Superior temporal gyrus (tissue), 1 donor: ENCODE results near the gene PCDH9.

Experiments used
- DNase-seq: peaks from one replicate; pipeline ENCODE4 v3.0.0-alpha.2; 2016; ENCODE audit errors: extremely low spot score

Gene PCDH9

DNA sequence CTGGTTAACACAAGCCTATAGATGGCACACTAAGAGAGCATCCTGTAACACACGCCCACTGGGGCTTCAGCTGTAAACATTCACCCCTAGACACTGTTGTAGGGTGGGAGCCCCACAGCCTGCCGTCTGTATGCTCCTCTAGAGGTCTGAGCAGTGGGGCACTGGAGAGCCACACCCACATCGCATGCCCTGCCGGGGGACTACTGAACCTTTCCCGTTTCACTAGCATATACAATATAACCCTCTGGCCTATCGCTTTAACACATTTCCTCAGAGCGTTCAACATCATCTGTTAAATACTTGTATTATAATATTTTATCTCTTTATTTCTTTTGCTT, 73.4 kb downstream of the PCDH9 start:
- DNase-seq = no peak

DNA sequence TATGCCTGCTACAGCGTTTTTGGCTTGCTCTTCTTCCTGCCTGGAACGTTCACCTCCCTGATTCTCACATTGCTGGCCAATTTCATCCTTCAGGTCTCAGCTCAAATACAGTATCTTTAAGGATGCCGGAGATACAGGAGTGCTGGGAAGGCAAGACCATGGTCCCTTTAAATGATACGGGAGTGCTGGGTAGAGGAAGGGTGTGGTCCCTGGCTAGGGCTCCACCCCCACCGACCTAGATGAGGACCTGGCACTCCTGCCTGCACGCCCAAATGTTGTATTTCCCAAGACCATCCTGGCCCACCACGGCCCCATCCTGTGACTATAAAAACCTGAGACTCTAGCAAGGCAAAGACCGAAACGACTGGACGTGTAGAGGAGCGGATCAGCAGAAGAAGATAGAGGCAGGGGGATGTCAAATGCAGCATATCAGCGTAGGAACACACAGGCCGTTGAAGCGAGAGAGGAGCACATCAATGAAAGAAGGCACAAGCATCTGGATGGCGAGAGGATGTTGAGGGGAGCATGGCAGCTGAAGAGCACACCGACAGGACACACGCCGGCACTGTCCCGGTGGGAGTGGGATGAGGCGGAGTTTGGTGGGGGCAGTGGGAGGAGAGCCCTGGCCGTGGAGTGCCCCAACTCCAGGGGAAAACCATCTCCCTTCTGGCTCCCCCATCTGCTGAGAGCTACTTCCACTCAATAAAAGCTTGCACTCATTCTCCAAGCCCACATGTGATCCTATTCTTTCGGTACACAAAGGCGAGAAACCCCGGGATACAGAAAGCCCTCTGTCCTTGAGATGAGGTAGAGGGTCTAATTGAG, 74.0 kb downstream of the PCDH9 start:
- no peak for DNase-seq

DNA sequence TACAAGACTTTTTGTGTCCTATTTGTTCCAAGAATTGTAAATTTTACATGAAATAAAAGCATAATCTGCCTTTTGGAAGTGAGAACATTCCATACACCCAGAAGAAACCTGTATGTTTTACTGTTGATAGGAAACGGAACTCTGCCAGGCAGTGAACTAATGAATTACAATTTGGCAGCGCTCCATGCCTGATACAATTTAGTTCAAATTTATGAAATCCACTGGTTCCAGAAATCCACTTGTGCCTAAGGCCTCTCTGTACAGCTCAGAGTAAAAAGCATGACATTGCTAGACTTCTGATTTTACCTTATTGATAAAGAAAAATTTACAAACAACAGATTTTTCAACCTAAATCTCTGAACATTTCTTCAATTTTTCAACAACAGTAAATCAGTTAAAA, 78.1 kb downstream of the PCDH9 start:
- no peak for DNase-seq

GRCh38 chr13:67151652-67152051, 78.5 kb downstream of the PCDH9 start:
- DNase-seq = no peak

- DNase-seq = no peak
Measured at GRCh38 chr13:67150608-67151007, 79.5 kb downstream of the PCDH9 start.

DNA sequence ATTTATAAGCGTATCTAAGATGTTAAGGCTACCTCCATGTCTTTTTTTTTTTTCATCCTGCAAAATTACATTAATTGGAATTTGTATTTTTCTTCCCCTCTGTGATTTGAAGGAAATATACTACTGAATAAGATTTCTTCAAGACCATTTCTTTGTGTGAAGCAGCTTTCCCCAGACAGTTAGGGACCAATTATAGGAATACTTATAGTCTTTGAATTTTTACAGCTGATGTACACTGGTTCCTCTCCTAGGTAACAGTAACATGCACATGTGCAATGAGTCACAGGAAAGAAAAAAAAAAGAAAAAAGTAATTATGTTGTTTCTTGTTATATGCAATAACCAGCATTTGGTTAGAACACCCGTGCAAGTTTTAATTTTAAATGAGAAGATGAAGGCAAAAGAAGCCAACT, 82.0 kb downstream of the PCDH9 start:
- DNase-seq = no peak

GRCh38 chr13:67147342-67148133, 82.6 kb downstream of the PCDH9 start:
- DNase-seq = no peak

DNA sequence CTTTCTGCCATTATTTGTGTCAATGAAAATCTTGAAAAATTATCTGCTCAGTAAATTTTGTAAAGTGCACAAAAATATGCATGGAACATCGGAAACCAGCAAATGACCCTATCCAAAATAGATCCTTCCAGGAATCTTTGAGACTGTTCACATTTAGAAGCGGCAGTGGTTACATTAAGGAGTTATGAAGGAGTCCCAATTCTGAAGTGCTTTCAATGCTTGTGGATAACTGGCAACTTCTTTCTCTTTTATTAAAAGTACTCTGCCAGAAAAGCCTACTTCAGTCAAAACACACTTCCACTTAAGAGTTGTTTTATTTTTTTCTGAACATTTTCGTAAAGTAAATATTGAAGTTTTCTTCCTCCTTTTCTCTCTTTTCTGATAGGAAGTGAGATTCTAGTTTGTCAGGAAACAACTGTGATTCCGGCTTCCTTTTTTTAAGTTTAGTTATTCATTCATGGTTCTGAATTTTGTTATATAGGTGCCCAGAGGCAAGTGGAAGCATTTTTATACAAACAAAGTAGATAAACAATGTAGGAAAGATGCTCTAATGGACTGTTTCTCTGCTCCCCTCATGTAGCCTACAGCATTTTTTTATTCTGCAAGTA, 83.5 kb downstream of the PCDH9 start:
- no peak for DNase-seq

DNA sequence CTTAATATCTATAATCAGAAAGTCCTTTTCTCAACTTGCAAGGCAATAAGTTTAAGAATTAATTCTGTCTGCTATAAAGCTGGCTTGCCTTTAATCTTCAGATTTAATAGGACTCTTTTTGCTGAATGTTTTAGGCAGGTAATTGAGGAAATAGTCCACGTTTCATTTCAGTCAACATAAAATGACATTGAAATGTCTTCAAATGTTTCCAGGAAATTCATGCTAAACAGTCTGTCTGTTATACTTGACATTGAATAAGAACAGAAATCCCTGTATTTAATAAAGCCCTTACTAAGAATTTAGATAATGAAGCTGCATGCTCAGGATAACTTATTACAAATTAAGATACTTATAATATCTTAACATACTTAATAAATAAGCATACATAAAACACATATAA, 84.2 kb downstream of the PCDH9 start:
- no peak for DNase-seq

- DNase-seq = no peak
Measured at GRCh38 chr13:67143544-67144115, 86.5 kb downstream of the PCDH9 start.

- DNase-seq = no peak
Measured at GRCh38 chr13:67140006-67140405, 90.1 kb downstream of the PCDH9 start.

DNA sequence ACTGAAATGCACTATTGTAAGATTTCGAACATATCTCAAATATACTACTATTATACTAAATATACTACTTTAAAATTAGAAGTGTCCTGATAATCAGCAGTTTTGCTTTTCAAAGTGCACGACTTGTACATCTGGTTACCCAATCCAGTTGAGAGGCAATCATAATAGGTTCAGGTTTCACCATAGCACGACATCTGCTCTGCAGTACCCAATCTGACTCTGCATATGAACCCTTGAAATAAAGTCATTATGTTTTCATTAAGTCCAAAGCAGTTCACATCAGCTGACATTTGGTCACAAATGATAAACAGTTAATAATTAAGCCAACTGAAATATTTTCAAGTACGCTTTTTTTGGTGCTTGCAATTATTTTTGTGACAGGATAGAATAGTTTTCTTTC, 90.6 kb downstream of the PCDH9 start:
- DNase-seq = no peak

DNA sequence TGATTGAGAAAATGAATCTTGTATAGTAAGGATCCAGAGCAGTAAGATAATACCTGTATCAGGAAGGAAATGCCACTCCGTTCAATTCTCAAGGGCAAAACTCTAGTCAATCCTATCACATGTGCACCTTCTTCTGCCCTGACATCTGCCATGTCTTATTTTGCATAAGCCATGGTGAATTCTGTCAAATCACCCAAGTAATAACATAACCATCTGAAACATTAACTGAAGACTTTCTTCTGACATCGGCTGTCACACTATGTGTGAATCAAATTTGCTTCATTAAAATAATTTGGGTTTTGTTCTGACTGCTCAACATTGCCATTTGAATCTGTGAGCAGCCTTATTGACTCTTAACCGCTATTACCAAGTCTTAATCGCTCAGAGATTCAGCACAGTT, 91.2 kb downstream of the PCDH9 start:
- DNase-seq = no peak

GRCh38 chr13:67137044-67137735, 92.9 kb downstream of the PCDH9 start:
- no peak for DNase-seq

GRCh38 chr13:67136157-67136556, 94.0 kb downstream of the PCDH9 start:
- no peak for DNase-seq

DNA sequence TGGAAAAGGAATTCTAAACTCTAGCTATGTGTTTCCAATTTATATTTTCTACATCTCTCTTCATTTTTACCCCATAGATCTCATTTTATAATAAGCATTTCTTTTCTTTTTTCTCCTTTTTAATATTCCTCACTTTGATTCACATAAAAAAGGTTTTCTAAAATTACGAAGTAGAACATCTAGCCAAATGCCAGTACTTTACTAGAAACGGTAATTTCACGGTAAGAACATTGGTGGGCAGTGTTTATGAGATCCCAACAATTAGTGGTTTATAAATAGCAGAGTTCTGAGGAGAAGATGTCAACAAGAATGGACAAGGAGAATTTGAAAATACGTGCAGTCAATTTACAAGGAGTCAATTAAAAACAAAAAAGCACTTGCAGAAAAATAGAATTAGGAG, 94.8 kb downstream of the PCDH9 start:
- no peak for DNase-seq

- DNase-seq = peak; percentile 84
Measured at GRCh38 chr13:67134417-67135129, 95.6 kb downstream of the PCDH9 start.

- no peak for DNase-seq
Measured at GRCh38 chr13:67133476-67133875, 96.7 kb downstream of the PCDH9 start.

DNA sequence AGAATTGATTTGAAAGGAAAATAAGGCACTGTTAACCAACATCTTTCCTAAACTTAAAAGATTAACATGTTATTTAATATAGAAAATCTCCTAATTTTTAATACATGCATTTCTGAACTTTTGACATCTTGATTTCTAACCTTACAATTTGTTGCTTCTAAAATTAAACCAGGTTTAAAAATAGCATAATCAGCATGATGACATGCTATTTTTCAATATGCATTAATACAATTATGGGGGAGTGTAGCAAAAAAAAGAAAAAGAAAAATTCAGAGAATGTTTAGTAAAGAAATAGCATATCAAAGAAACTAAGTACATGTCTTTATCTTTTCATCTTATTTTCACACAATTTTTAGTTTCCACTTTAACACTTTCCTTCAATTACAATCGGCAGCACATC, 98.7 kb downstream of the PCDH9 start:
- no peak for DNase-seq

DNA sequence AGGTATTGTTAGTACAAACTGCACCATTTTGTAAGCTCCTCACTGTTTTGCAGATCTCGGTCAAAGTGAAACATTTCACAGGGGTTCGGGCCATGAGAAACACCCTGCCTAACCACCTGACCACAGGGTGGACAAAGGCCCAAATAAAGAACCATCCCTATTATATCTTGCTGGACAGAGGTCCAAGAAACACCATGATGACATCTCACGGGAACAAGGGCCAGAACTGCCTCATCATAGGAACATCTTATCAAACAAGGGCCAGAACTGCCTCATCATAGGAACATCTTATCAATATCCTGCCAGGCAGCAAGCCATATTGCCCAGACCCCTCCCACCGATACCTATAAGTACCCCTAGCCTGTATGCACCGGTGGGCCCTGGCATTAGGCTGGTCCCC, 99.7 kb downstream of the PCDH9 start:
- DNase-seq = no peak

DNA sequence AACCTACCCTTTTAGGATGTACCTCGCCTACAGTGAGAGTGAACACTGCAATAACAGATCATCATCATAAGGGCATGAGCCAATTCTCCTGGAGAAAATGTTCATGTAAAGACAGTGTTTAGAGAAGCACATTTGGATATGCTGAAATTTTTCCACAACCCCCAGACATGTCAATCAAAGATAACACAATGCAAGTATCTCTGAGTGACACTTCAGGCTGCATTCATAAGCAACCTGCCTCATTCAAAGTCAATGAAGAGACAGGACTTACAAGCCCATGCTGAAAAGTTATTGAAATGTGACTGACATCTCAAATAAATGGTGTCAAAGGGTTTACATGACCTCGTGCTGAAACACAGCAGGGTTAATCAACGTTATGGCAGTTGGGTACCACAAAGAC, 102.0 kb downstream of the PCDH9 start:
- DNase-seq = no peak
